HG03469 (cell line): Measurements from ENCODE around the gene LHB.

Experiments
- ATAC-seq: cut with Tn5 transposase; IDR thresholded peaks from one replicate; pipeline ENCODE4 v1.9.1; 2021; ENCODE audit warnings: mild to moderate bottlenecking, moderate library complexity, moderate number of reproducible peaks; ENCODE audit not compliant: unreplicated experiment

Gene LHB

DNA sequence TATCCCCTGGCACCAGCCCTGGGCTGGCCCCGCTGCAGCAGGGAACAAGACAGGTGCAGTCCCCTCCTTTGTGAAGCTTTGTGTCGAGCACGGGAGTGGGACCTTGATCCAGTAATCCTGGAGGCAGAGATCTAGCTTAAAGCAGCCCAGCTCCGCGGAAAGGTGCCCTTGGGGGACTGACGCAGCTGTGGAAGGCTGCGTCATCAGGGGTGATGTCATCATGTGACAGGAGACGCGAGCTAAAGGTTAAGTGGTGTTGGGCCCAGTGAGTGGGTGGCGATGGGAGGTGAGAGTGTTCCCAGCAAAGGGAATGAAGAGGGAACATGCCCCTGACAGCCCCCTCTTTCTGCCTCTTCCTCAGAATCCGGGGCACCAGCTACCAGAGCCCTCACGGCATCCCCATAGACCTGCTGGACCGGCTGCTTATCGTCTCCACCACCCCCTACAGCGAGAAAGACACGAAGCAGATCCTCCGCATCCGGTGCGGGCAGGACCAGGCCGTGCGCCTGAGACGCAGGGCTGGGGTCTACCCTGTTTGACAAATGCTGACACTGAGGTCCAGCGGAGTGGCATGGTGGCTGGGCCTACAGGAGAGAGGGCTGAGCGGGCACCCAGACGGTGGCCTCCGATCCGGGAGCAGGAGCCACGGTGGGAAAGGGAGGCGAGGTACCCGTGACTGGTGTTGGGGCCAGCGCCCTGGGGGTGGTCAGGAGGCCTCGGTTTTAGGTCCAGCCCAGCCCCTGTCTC lies 2.6 kb downstream of the LHB start:
- ATAC-seq = no peak

DNA sequence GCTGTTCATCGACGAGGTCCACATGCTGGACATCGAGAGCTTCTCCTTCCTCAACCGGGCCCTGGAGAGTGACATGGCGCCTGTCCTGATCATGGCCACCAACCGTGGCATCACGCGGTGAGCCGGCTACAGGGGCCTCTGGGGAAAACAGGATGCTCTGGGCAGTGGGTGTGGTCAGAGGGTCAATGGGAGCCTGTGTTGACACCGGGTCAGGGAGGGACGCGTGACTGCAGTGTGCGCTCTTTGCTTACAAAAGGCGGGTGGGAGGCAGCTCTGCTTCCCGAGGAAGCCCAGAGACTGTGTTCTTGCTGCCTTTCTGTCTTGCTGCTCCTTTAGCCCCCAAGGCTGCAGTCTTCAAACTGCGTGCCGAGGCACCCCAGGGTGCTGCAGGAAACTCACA lies 5.7 kb downstream of the LHB start:
- no peak for ATAC-seq

- ATAC-seq = no peak
Observed at GRCh38 chr19:49010453-49010852, 6.4 kb downstream of the LHB start.

GRCh38 chr19:49009828-49010227 lies 7.1 kb downstream of the LHB start:
- no peak for ATAC-seq

GRCh38 chr19:49006905-49007304 lies 10.0 kb downstream of the LHB start:
- ATAC-seq = no peak

GRCh38 chr19:49004964-49005614 lies 11.8 kb downstream of the LHB start:
- no peak for ATAC-seq

GRCh38 chr19:49004133-49004532 lies 12.8 kb downstream of the LHB start:
- ATAC-seq = no peak

GRCh38 chr19:48999481-49000325 lies 17.2 kb downstream of the LHB start:
- no peak for ATAC-seq

DNA sequence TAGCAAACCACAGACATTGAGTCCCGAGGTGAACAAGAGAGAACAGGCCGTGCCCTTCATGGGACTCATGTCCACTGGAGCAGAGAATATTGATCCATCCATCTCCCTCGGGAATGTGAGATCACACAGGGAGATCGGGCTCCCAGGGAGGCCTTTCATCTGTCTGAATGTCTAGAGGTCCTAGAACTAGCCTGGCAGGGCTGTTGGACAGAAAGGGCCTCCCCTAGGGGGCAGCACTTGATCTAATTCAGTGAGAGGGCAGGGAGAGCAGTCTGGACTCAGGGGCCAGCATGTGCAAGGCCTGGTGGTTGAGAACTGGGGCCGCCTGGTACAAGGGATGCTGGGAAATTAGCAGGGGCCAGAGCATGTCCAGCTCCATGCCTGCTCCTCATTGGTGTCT lies 18.9 kb downstream of the LHB start:
- ATAC-seq = no peak

DNA sequence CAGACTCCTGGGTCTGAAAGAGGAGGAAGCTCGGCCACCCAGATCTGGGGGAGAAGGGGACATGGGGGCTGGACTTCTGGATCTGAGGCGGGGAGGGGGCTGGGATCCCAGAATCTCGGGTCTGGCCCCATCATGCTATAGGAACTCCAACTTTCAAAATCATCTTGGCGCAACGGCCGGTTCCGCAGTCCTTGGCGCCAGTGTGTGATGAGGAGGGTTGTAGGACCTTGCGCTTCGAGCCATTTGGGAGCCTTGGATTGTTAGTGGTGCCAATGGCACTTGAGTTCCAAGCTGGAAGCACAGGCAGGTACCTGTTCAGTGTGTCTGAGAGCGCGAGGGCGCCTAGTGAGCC lies 22.9 kb downstream of the LHB start:
- no peak for ATAC-seq

- peak; percentile 71 for ATAC-seq
Observed at GRCh38 chr19:48993175-48994034, 23.5 kb downstream of the LHB start, which contains the start of the genes GYS1 and RUVBL2. GYS1 (minus strand) TSS chr19:48993309; CDS start chr19:48993112, 197 bp downstream. RUVBL2 (plus strand) TSS chr19:48993887; CDS start chr19:48993912, 25 bp downstream.

- no peak for ATAC-seq
Observed at GRCh38 chr19:48992581-48993174, 24.2 kb downstream of the LHB start.

- no peak for ATAC-seq
Observed at GRCh38 chr19:48991873-48992580, 24.9 kb downstream of the LHB start.

GRCh38 chr19:48991011-48991609 lies 25.8 kb downstream of the LHB start:
- ATAC-seq = no peak

GRCh38 chr19:48990400-48990799 lies 26.5 kb downstream of the LHB start:
- no peak for ATAC-seq

GRCh38 chr19:48989701-48990291 lies 27.1 kb downstream of the LHB start:
- no peak for ATAC-seq

DNA sequence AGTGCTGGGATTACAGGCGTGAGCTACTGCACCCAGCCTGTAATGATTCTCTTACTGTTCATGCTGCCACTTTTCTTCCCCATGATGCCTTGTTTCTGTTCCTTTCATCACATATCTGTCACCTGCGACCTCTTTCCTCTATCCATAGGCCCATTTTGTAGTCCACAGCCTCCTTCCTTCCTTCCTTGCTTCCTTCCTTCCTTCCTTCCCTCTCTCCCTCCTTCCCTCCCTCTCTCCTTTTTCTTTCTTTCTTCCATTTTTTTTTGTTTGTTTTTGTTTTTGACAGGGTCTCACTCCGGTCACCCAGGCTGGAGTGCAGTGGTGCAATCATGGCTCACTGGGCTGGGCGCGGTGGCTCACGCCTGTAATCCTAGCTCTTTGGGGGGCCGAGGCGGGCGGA lies 28.0 kb downstream of the LHB start:
- ATAC-seq = no peak

- no peak for ATAC-seq
Observed at GRCh38 chr19:48988286-48988685, 28.6 kb downstream of the LHB start.

- ATAC-seq = no peak
Observed at GRCh38 chr19:48987323-48987722, 29.6 kb downstream of the LHB start.
